Measurements from ENCODE around the gene RBP3. TPM values are rescaled to one million over a fixed set of nuclear protein-coding genes. Genes with fewer than 3 reads are reported as not detected.

The RBP3 gene
- total and polyA plus RNA-seq, 2 donors (not counting 3 experiments of a cell fraction or from before 2014, with no cell fraction given) = not detected

DNA sequence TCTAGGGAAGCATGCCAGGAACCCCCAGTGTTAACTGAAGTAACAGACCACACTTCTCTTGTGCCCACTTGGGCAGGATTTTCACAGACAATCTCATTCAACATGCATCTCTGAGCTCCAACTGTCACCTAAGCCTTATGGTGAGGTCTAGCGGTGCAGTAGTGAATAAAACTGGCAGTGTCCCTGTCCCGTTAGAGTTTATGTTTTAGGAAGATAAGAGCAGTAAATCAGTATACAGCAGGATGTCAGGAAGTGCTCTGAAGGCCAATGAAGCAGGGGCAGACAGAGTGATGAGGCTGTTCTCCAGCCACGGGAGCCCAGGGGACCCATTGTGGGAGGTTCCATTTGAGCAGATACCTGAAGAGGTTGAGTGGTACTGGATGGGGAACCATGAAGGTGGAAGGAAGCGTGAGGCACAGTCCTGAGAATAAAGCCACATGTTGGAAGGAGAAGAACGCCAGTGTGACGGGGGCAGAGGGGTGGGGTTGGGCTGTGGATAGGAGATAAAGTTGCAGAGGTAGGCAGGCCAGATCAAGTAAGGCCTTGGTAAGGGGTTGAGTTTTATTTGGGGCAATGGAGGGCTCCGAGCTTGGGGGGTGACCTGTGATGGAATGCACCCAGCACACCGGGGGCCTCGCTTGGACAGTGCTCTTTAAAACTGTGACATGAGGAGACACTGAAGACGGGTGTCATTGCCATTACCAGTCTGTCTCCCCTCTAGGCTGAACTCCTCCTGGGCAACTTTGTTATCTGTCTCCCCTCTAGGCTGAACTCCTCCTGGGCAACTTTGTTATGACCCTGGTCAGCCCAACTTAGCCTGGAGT is 41.6 kb upstream of the RBP3 start:
- peaks cover 0 to 4% of the 10 kb centered on the region in 2 experiments for H3K27me3 ChIP-seq (ENCODE audit: control insufficient read depth in 2 of 2, insufficient read depth in 2 of 2, low read length in 2 of 2)
- no peak overlapping the region for H3K9ac ChIP-seq (replicated peaks; ENCODE audit: extremely low read depth, insufficient read depth, low read length)
- H3K79me2 ChIP-seq (ENCODE audit: control insufficient read depth, insufficient read depth, low read length) = no peaks in the 10 kb centered on the region
- H3K9me1 ChIP-seq (replicated peaks; ENCODE audit: control insufficient read depth, extremely low read depth, insufficient read depth, low read length) = no peaks in the 10 kb centered on the region
- FAIRE-seq (no peak), DNase-seq (ENCODE audit: low read depth, low spot score) (no peak)
- no peaks in the 10 kb centered on the region for H3K36me3 ChIP-seq (ENCODE audit: control insufficient read depth in 2 of 2, extremely low read depth in 1 of 2, insufficient read depth in 2 of 2, low read length in 2 of 2)
- BruUV-seq (replicated peaks) = no TSS peak
- ChIA-PET POLR2A (no interaction called here), CTCF (interaction anchor here (0.8 kb wide), 1 partner anchor 259 kb away, joined by 5 read pairs; no protein-coding TSS in a partner anchor)
- H3K4me2 ChIP-seq (ENCODE audit: insufficient read depth, low read length) = no peak overlapping the region
- no peak overlapping the region for H2AFZ ChIP-seq (ENCODE audit: low read depth, low read length)
- H3K4me1 ChIP-seq (ENCODE audit: control insufficient read depth, extremely low read depth, insufficient read depth, low read length) = no peaks in the 10 kb centered on the region
- H4K20me1 ChIP-seq (replicated peaks; ENCODE audit: control insufficient read depth, extremely low read depth, insufficient read depth, low read length) = no peaks in the 10 kb centered on the region
- H3K9me3 ChIP-seq (replicated peaks; ENCODE audit: control insufficient read depth, insufficient read depth, low read length) = no peaks in the 10 kb centered on the region
- no peak overlapping the region for H3K4me3 ChIP-seq (replicated peaks in 1 of 3; ENCODE audit: insufficient read depth in 1 of 3, low read depth in 1 of 3, low read length in 3 of 3)
- no peak overlapping the region for H3K27ac ChIP-seq (ENCODE audit: insufficient read depth, low read depth, low read length)
- dilution Hi-C loops (cut with MboI; ENCODE audit: extremely low pct_ligation_motif_present, low sequenced_read_pairs) = no loop called here
- intact Hi-C loops (cut with micrococcal nuclease) = no loop called here
- TF ChIP-seq JUN (IDR thresholded peaks at IDR 0.05; ENCODE audit: borderline replicate concordance, insufficient read depth, insufficient read length, low read depth) (no peak), FOS (IDR thresholded peaks at IDR 0.05; ENCODE audit: borderline replicate concordance, insufficient read depth, low read length) (no peak), GATA2 (IDR thresholded peaks at IDR 0.05; ENCODE audit: insufficient read depth, insufficient read length, low read depth, low read length) (no peak), POLR2AphosphoS5 (IDR thresholded peaks at IDR 0.05; ENCODE audit: insufficient read depth, low read depth, low read length) (no peak)
- TF ChIP-seq, protein P1, sequence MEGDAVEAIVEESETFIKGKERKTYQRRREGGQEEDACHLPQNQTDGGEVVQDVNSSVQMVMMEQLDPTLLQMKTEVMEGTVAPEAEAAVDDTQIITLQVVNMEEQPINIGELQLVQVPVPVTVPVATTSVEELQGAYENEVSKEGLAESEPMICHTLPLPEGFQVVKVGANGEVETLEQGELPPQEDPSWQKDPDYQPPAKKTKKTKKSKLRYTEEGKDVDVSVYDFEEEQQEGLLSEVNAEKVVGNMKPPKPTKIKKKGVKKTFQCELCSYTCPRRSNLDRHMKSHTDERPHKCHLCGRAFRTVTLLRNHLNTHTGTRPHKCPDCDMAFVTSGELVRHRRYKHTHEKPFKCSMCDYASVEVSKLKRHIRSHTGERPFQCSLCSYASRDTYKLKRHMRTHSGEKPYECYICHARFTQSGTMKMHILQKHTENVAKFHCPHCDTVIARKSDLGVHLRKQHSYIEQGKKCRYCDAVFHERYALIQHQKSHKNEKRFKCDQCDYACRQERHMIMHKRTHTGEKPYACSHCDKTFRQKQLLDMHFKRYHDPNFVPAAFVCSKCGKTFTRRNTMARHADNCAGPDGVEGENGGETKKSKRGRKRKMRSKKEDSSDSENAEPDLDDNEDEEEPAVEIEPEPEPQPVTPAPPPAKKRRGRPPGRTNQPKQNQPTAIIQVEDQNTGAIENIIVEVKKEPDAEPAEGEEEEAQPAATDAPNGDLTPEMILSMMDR (IDR thresholded peaks at IDR 0.05; ENCODE audit: extremely low read depth in 1 of 2, insufficient read depth in 1 of 2, low read depth in 1 of 2, low read length in 2 of 2) = no peak

Measured in endothelial cell of umbilical vein (primary cell).